Cardiac septum (tissue), 1 donor: ENCODE data around the gene XIRP1. TPM values are rescaled to one million over a fixed set of nuclear protein-coding genes. Genes with fewer than 3 reads are reported as not detected.
"Not testable (repeated sequence)": the region's sequence is repeated elsewhere in the genome, so short reads cannot be mapped to it uniquely, and the experiment has no call there.

Experiments
- DNase-seq: peaks from one replicate; pipeline ENCODE4 v3.0.0-alpha.2; 2020; ENCODE audit warnings: low spot score
- intact Hi-C: fragments of 100-400 bp; cut with DNase I; formaldehyde crosslinking; loops from one replicate; pipeline ENCODE4 v1.14.0; 2022
- long read RNA-seq: library from polyadenylated mRNA; unstranded; transcript quantifications from one replicate; pipeline ENCODE4 v2.0.0, GENCODE V29; 2021
- total RNA-seq: library from RNA; stranded (reverse); fragmentation: NEBNext Ultra II Directional; extraction: Animal tissue kit (Norgen Biotek cat#: 25700); gene quantifications from one replicate; pipeline ENCODE4 v1.2.1, GENCODE V29; 2021
- donor health status: DM: no; HTN: no; CAD: no.

The XIRP1 gene
- 1,123 TPM for total RNA-seq
- long read RNA-seq, full-length matches to known transcripts = 93 of 1,329 reads
- long read RNA-seq, partial matches to known transcripts = 1,212 of 1,329 reads
- long read RNA-seq, other reads (novel, unspliced or antisense) = 24 of 1,329 reads

- DNase-seq = no peak
- intact Hi-C loops = loop anchor here (5.0 kb wide), 2 partner anchors 70 to 95 kb away; no protein-coding TSS in a partner anchor
Observed at GRCh38 chr3:39192490-39193092, at the start of gene XIRP1. TSS of gene XIRP1 (minus strand) at chr3:39192595. CDS start at chr3:39189445, 3,150 bp downstream.

- no peak for DNase-seq
- intact Hi-C loops = no loop called here
Observed at GRCh38 chr3:39241561-39241960, 49.2 kb upstream of the XIRP1 start.

GRCh38 chr3:39237027-39237426 is 44.6 kb upstream of the XIRP1 start:
- DNase-seq = no peak
- intact Hi-C loops = no loop called here

- intact Hi-C loops = no loop called here
- DNase-seq = no peak
Observed at GRCh38 chr3:39234651-39235050, 42.3 kb upstream of the XIRP1 start.

GRCh38 chr3:39232859-39233258 is 40.5 kb upstream of the XIRP1 start:
- no peak for DNase-seq
- intact Hi-C loops = no loop called here

GRCh38 chr3:39230453-39230852 is 38.1 kb upstream of the XIRP1 start:
- no peak for DNase-seq

GRCh38 chr3:39228496-39228895 is 36.1 kb upstream of the XIRP1 start:
- DNase-seq = no peak
- intact Hi-C loops = no loop called here

More at GRCh38 chr3:39230453-39230852, 38.1 kb upstream of the XIRP1 start:
- intact Hi-C loops = no loop called here

- intact Hi-C loops, DNase-seq: not testable (repeated sequence)
Observed at GRCh38 chr3:39227596-39227995, 35.2 kb upstream of the XIRP1 start.

- no peak for DNase-seq
- intact Hi-C loops = no loop called here
Observed at GRCh38 chr3:39226106-39226741, 33.8 kb upstream of the XIRP1 start.

GRCh38 chr3:39224288-39224687 is 31.9 kb upstream of the XIRP1 start:
- intact Hi-C loops = no loop called here
- no peak for DNase-seq

- DNase-seq = no peak
- intact Hi-C loops = no loop called here
Observed at GRCh38 chr3:39222939-39223338, 30.5 kb upstream of the XIRP1 start.

GRCh38 chr3:39222462-39222861 is 30.1 kb upstream of the XIRP1 start:
- no peak for DNase-seq
- intact Hi-C loops = no loop called here

- intact Hi-C loops = no loop called here
- DNase-seq = no peak
Observed at GRCh38 chr3:39221141-39221530, 28.7 kb upstream of the XIRP1 start.

GRCh38 chr3:39220407-39221140 is 28.2 kb upstream of the XIRP1 start:
- DNase-seq = no peak
- intact Hi-C loops = no loop called here

GRCh38 chr3:39219702-39220101 is 27.3 kb upstream of the XIRP1 start:
- DNase-seq = no peak
- intact Hi-C loops = no loop called here

GRCh38 chr3:39216176-39216790 is 23.9 kb upstream of the XIRP1 start:
- no peak for DNase-seq
- intact Hi-C loops = no loop called here

- intact Hi-C loops = no loop called here
- DNase-seq = no peak
Observed at GRCh38 chr3:39213613-39214012, 21.2 kb upstream of the XIRP1 start.

GRCh38 chr3:39212665-39213064 is 20.3 kb upstream of the XIRP1 start:
- no peak for DNase-seq
- intact Hi-C loops = no loop called here

- intact Hi-C loops = loop anchor here (2.0 kb wide), 1 partner anchor 69 kb away; the partner anchor contains the start of gene CX3CR1
- DNase-seq = no peak
Observed at GRCh38 chr3:39211332-39212130, 19.1 kb upstream of the XIRP1 start.
